Prostate gland (tissue), 2 donors: ENCODE results near the gene CREB5. TPM values are rescaled to one million over a fixed set of nuclear protein-coding genes. Genes with fewer than 3 reads are reported as not detected.

Experiments used
- DNase-seq: peaks from one replicate; pipeline ENCODE4 v3.0.0-alpha.2; 2019; ENCODE audit warnings: low spot score
- H3K27ac ChIP-seq, 2 donors: fragments of 200-600 bp; sonication (generic); 2 replicates each; pipeline ENCODE4 v1.5.1; 2017 to 2019
- H3K27me3 ChIP-seq: fragments of 200-600 bp; sonication (generic); replicated peaks from 2 replicates; pipeline ENCODE4 v1.5.1; 2019; ENCODE audit not compliant: insufficient read depth
- H3K36me3 ChIP-seq, 2 donors: fragments of 200-600 bp; sonication (generic); 1 replicate in 1 of 2; 2 replicates in 1 of 2; pipeline versions ENCODE4 v1.5.1 to v1.8.1; 2017 to 2019
- H3K4me1 ChIP-seq: fragments of 200-600 bp; sonication (generic); replicated peaks from 2 replicates; pipeline ENCODE4 v1.5.1; 2019
- H3K4me3 ChIP-seq, 2 donors: fragments of 200-600 bp; sonication (generic); 2 replicates each; pipeline ENCODE4 v1.5.1; 2017 to 2019
- H3K9me3 ChIP-seq: fragments of 200-600 bp; sonication (generic); 2 replicates; pipeline ENCODE4 v1.5.1; 2017
- POLR2A ChIP-seq: fragments of 450-650 bp; IDR thresholded peaks from one replicate; pipeline ENCODE4 v1.6.1; 2016; ENCODE audit warnings: antibody characterized with exemption, mild to moderate bottlenecking
- POLR2AphosphoS5 ChIP-seq: sonication (generic); formaldehyde crosslinking; IDR thresholded peaks from one replicate; pipeline ENCODE4 v1.6.1; 2017; ENCODE audit warnings: antibody characterized with exemption
- WGBS: methylation state at CpG from one replicate; pipeline ENCODE4 v1.1.5; 2018; 5-methylcytosine and 5-hydroxymethylcytosine counted together
- intact Hi-C: fragments of 100-400 bp; cut with DNase I; formaldehyde crosslinking; loops from one replicate; pipeline ENCODE4 v1.14.2; 2022
- total RNA-seq, 2 donors: library from RNA; depleted of rRNA; stranded (reverse); fragments of >200 nt; gene quantifications; one replicate each; pipeline ENCODE4 v1.1.0, GENCODE V29; 2016
- TF ChIP-seq, protein P1 (sequence below), 4 experiments: fragments of 200-600 bp in 2 of 4; fragments of 450-650 bp in 2 of 4; sonication (generic) in 2 of 4; IDR thresholded peaks; 1 replicate in 3 of 4; 2 replicates in 1 of 4; pipeline ENCODE4 v1.5.1; 2016 to 2019; ENCODE audit warnings: antibody characterized with exemption in 4 of 4, mild to moderate bottlenecking in 2 of 4, moderate library complexity in 2 of 4

Gene CREB5
- total RNA-seq, 2 donors from 2014 or later: 0.46 to 3.4 TPM

DNA sequence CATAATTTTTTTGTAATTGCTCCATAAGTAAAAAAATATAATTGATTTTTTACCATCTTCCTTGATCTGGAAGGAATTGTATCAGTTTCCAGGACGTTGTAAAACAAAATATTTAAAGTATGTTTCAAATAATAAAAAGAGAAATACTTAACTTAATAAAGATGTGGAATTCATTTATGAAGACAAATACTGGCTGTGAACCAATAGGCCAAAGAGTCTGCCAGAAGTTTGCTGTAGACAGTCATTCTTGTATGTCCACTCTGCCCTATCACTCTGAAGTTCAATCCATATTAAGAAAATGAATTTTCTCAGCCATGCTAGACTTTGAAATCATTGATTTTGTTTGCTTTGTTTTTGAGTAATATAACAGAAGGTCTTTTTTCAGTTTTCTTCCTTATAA is 289.4 kb downstream of the CREB5 start:
- no peak overlapping the region for H3K27ac ChIP-seq
- no peaks in the 10 kb centered on the region for H3K27me3 ChIP-seq
- no peak for DNase-seq
- no peaks in the 10 kb centered on the region for H3K9me3 ChIP-seq
- intact Hi-C loops: no loop called here
- TF ChIP-seq, protein P1, sequence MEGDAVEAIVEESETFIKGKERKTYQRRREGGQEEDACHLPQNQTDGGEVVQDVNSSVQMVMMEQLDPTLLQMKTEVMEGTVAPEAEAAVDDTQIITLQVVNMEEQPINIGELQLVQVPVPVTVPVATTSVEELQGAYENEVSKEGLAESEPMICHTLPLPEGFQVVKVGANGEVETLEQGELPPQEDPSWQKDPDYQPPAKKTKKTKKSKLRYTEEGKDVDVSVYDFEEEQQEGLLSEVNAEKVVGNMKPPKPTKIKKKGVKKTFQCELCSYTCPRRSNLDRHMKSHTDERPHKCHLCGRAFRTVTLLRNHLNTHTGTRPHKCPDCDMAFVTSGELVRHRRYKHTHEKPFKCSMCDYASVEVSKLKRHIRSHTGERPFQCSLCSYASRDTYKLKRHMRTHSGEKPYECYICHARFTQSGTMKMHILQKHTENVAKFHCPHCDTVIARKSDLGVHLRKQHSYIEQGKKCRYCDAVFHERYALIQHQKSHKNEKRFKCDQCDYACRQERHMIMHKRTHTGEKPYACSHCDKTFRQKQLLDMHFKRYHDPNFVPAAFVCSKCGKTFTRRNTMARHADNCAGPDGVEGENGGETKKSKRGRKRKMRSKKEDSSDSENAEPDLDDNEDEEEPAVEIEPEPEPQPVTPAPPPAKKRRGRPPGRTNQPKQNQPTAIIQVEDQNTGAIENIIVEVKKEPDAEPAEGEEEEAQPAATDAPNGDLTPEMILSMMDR (IDR thresholded peaks at IDR 0.05): no peak
- TF ChIP-seq POLR2AphosphoS5: no peak
- TF ChIP-seq POLR2A: no peak
- H3K36me3 ChIP-seq: no peaks in the 10 kb centered on the region
- no peak overlapping the region for H3K4me3 ChIP-seq
- 36% methylated on average over 1 of the region's 1 CpG for WGBS
- H3K4me1 ChIP-seq: no peaks in the 10 kb centered on the region

DNA sequence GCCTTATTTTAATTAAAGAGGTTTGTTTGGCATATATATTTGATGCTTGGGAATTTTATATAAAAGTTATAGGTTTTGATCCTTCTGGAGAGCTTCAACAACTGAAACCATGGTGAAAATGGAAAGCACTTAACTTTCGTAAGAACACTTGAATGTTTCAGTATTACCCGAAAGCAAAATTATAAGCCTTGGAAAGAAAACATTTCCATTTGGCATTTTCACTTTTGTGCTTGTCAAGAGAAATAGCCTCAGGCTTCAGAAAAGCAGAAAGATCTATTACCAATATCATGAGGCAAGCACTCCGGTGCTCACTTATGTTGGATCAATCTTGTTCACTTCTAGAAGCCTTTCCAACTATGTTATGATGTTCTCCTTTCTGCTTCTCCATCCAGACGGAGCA is 289.9 kb downstream of the CREB5 start:
- no peaks in the 10 kb centered on the region for H3K9me3 ChIP-seq
- no peaks in the 10 kb centered on the region for H3K36me3 ChIP-seq
- intact Hi-C loops: no loop called here
- TF ChIP-seq, protein P1 (IDR thresholded peaks at IDR 0.05): no peak
- TF ChIP-seq POLR2AphosphoS5 (no peak), POLR2A (no peak)
- no peaks in the 10 kb centered on the region for H3K27me3 ChIP-seq
- WGBS: 92% methylated on average over 4 of the region's 4 CpGs
- H3K27ac ChIP-seq: no peak overlapping the region
- no peak for DNase-seq
- H3K4me1 ChIP-seq: no peaks in the 10 kb centered on the region
- no peak overlapping the region for H3K4me3 ChIP-seq

DNA sequence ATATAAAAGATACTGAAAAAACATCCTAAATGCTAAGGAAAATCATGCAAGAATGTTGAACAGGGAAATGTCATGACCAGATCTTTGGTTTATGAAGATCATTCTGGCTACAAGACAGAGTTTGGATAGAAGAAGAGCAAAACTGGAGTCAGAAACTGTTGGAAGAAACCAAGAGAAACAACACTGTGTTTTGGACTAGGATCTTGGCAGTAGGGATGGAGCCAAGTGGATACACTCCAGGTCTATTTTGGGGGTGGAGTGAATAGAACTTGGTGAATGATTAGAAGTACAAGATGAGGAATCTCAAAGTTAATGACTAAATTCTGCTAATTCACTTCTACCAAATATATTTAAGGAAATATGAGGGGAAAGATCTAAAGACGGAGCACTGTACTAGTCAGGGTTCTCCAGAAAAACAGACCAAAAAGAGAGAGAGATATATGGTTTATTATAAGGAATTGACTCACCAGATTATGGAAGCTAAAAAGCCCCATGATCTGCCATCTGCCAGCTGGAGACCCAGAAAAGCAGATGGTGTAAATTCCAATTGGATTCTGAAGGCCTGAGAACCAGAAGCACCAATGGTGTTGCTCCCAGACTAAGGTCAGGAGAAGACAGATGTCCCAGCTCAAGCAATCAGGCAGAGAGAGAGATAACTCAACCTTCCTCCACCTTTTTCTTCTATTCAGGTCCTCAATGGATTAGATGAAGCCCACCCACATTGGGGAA is 290.9 kb downstream of the CREB5 start:
- intact Hi-C loops: no loop called here
- 95% methylated on average over 1 of the region's 1 CpG for WGBS
- H3K27me3 ChIP-seq: no peaks in the 10 kb centered on the region

DNA sequence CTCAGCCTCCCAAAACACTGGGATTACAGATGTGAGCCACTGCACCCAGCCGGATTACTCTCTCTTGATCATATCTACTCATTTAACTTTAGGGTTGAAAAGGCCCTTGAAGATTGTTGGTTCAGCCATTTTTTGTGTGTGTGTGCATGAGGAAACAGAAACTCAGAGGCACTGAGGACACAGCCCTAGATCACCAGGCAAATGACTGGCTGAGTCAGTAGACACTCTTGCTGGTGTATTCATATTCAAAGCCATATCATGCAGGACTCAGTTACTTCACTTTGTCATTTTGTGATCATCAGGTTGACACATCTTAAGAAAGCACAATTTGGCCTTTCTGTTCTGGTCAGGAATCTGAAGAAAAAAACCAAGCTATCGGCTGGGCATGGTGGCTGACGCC is 292.4 kb downstream of the CREB5 start:
- no peak for DNase-seq
- Histone ChIP-seq H3K4me3 (no peak overlapping the region), H3K27me3 (no peaks in the 10 kb centered on the region), H3K27ac (no peak overlapping the region), H3K9me3 (no peaks in the 10 kb centered on the region), H3K36me3 (no peaks in the 10 kb centered on the region), H3K4me1 (no peaks in the 10 kb centered on the region)
- intact Hi-C loops: no loop called here
- WGBS: 95% methylated on average over 3 of the region's 3 CpGs
- TF ChIP-seq, protein P1 (IDR thresholded peaks at IDR 0.05): no peak
- TF ChIP-seq POLR2A (no peak), POLR2AphosphoS5 (no peak)

More for the DNA sequence above, 290.9 kb downstream of the CREB5 start:
- H3K4me1 ChIP-seq: no peaks in the 10 kb centered on the region
- H3K4me3 ChIP-seq: no peak overlapping the region
- H3K9me3 ChIP-seq: no peaks in the 10 kb centered on the region
- H3K36me3 ChIP-seq: no peaks in the 10 kb centered on the region
- H3K27ac ChIP-seq: no peak overlapping the region
- TF ChIP-seq POLR2AphosphoS5 (no peak), POLR2A (no peak)
- TF ChIP-seq, protein P1 (IDR thresholded peaks at IDR 0.05): no peak
- no peak for DNase-seq

DNA sequence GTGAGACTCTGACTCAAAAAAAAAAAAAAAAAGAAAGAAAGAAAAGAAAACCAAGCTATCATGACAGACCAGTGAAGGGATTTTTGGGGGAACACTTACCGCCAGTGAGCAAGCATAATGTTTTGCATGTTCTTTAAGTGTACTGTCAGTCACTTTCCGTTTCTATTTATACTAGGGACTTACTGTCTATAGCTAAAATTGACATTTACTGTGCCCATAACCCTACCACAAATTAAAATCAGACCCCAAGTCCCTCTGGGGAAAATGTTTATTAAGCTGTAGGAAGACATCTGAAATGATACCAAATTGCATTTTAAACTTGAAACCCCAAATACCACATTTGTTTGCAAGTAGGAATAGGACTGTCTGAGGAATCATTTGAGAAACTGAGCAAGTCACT is 293.0 kb downstream of the CREB5 start:
- Histone ChIP-seq H3K36me3 (no peaks in the 10 kb centered on the region), H3K9me3 (no peaks in the 10 kb centered on the region), H3K4me1 (no peaks in the 10 kb centered on the region), H3K27me3 (no peaks in the 10 kb centered on the region), H3K27ac (no peak overlapping the region), H3K4me3 (no peak overlapping the region)
- DNase-seq: no peak
- TF ChIP-seq POLR2A: no peak
- no peak for TF ChIP-seq POLR2AphosphoS5
- TF ChIP-seq, protein P1 (IDR thresholded peaks at IDR 0.05): no peak
- 86% methylated on average over 2 of the region's 2 CpGs for WGBS
- intact Hi-C loops: no loop called here
